Calu3 (cell line): ENCODE results near the gene CFAP107. TPM values are rescaled to one million over a fixed set of nuclear protein-coding genes. Genes with fewer than 3 reads are reported as not detected.

Experiments
- BruUV-seq: library from RNA; stranded (reverse); fragments of 400-500 nt; replicated peaks from 2 replicates; lab custom pipeline; 2021; lab: Mats Ljungman, UMichigan
- CTCF ChIA-PET: fragments of 300-600 bp; sonication (Branson Sonifier 250); formaldehyde crosslinking; loops from one replicate; lab custom pipeline; 2022; ENCODE audit warnings: antibody characterized with exemption; lab: Charles Lee
- DNase-seq: peaks from one replicate; pipeline ENCODE4 v3.0.0; 2022
- H3K27ac Mint-ChIP-seq: one replicate; pipeline ENCODE4 v1.8.0; 2022; ENCODE audit warnings: mixed read lengths; ENCODE audit not compliant: unreplicated experiment
- H3K27me3 Mint-ChIP-seq: one replicate; pipeline ENCODE4 v1.8.0; 2022; ENCODE audit warnings: mixed read lengths; ENCODE audit not compliant: unreplicated experiment
- H3K36me3 Mint-ChIP-seq: one replicate; pipeline ENCODE4 v1.8.0; 2022; ENCODE audit warnings: mild to moderate bottlenecking, moderate library complexity, mixed read lengths; ENCODE audit not compliant: insufficient read depth, unreplicated experiment
- H3K4me1 Mint-ChIP-seq: one replicate; pipeline ENCODE4 v1.8.0; 2022; ENCODE audit warnings: mild to moderate bottlenecking, low read depth, mixed read lengths; ENCODE audit not compliant: unreplicated experiment
- H3K4me3 Mint-ChIP-seq: one replicate; pipeline ENCODE4 v1.8.0; 2022; ENCODE audit warnings: mild to moderate bottlenecking, low read depth, moderate library complexity, mixed read lengths; ENCODE audit not compliant: unreplicated experiment
- H3K9me3 Mint-ChIP-seq: one replicate; pipeline ENCODE4 v1.8.0; 2022; ENCODE audit warnings: low read depth, mixed read lengths; ENCODE audit not compliant: unreplicated experiment
- intact Hi-C: fragments of 100-400 bp; cut with micrococcal nuclease; formaldehyde crosslinking; loops from one replicate; pipeline ENCODE4 v1.10.0; 2022; ENCODE audit not compliant: unreplicated experiment
- total RNA-seq: library from RNA; stranded (reverse); gene quantifications from 2 replicates; pipeline ENCODE4 v1.2.3, GENCODE V29; 2022
- TF ChIP-seq, protein P1 (sequence below): fragments of 200-600 bp; IDR thresholded peaks from one replicate; pipeline ENCODE4 v1.8.0; 2022; ENCODE audit warnings: antibody characterized with exemption; ENCODE audit not compliant: unreplicated experiment

Gene CFAP107
- total RNA-seq, 1 experiment from 2014 or later = not detected

DNA sequence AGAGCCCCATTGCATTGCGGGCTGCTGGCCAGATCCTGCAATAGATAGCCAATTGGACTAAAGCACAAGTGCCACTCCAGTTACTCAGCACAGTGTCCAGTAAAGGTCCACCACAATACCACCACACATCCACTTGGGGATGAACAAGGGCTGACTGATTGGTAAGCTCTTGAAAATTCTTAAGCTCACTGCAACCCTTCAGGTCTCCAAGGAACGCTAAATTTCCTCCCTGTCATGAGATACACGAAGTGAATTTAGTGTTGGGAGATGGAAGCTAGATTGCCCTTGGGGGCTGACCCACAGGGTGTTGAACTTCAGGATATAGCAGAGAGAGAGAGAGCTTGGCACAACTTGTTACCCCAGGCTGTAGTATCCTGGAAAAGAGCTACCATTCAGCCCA is 39.9 kb upstream of the CFAP107 start:
- BruUV-seq = no TSS peak
- H3K4me1 Mint-ChIP-seq = no peaks in the 10 kb centered on the region
- H3K27ac Mint-ChIP-seq = no peak overlapping the region
- DNase-seq = no peak
- TF ChIP-seq, protein P1, sequence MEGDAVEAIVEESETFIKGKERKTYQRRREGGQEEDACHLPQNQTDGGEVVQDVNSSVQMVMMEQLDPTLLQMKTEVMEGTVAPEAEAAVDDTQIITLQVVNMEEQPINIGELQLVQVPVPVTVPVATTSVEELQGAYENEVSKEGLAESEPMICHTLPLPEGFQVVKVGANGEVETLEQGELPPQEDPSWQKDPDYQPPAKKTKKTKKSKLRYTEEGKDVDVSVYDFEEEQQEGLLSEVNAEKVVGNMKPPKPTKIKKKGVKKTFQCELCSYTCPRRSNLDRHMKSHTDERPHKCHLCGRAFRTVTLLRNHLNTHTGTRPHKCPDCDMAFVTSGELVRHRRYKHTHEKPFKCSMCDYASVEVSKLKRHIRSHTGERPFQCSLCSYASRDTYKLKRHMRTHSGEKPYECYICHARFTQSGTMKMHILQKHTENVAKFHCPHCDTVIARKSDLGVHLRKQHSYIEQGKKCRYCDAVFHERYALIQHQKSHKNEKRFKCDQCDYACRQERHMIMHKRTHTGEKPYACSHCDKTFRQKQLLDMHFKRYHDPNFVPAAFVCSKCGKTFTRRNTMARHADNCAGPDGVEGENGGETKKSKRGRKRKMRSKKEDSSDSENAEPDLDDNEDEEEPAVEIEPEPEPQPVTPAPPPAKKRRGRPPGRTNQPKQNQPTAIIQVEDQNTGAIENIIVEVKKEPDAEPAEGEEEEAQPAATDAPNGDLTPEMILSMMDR = no peak
- intact Hi-C loops = no loop called here
- CTCF ChIA-PET = no interaction called here
- peaks cover 10% of the 10 kb centered on the region for H3K9me3 Mint-ChIP-seq
- H3K4me3 Mint-ChIP-seq = no peak overlapping the region
- no peaks in the 10 kb centered on the region for H3K36me3 Mint-ChIP-seq
- H3K27me3 Mint-ChIP-seq = peaks cover 32% of the 10 kb centered on the region

DNA sequence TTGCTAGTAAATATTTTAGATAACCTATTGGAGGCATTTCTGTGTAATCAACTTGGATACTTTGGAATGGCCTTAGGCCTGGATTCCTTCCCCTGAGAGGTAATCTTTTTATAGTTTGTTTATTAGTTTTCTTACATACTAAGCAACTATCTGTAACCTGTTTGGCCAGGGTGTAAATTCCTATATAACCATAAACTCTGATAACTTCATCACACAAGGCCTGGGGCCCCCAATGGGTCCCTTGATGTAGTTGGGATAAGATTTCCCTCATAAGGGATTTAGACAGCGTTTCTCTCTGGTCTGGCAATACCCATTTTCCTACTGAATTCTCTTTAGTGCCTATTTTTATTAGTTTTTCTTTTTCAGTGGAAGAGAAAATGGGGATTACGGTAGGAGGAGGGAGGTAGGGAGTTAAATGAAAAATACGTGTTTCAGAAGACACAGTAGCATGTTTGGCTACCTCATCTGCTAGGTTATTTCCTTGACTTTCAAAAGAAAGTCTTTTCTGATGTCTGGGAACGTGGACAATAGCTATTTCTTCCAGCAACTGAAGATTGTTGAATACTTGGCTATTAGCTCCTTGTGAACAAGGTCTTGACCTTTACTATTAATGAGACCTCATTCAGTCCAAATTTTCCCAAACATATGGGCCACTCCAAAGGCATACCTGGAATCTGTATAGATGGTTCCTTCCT is 37.5 kb upstream of the CFAP107 start:
- Mint-ChIP-seq H3K27me3 (peaks cover 56% of the 10 kb centered on the region), H3K36me3 (no peaks in the 10 kb centered on the region), H3K4me3 (no peak overlapping the region), H3K4me1 (no peaks in the 10 kb centered on the region), H3K9me3 (peaks cover 3% of the 10 kb centered on the region), H3K27ac (no peak overlapping the region)
- intact Hi-C loops = no loop called here
- CTCF ChIA-PET = no interaction called here
- DNase-seq = no peak
- TF ChIP-seq, protein P1 = no peak
- BruUV-seq = no TSS peak

DNA sequence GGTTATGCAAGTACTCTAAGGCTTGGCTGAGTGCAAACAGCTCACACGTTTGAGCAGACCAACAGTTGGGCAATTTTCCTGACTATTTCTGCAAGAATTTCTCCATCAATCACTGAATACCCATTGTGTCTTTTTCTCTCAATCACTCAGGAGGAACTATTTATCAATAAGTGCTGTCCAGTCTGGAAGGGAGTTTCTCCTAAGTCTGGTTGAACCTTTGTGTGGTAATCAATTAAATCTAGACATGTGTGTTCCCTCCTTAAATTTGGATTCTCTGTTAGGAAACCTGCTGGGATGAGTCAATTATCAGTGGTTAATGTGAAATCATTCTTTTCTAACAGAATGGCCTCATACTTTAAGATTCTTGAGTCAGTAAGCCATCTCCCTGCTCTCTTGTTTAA is 36.9 kb upstream of the CFAP107 start:
- Mint-ChIP-seq H3K4me1 (no peaks in the 10 kb centered on the region), H3K36me3 (no peaks in the 10 kb centered on the region), H3K9me3 (peaks cover under 1% of the 10 kb centered on the region), H3K4me3 (no peak overlapping the region), H3K27ac (no peak overlapping the region), H3K27me3 (peaks cover 61% of the 10 kb centered on the region)
- CTCF ChIA-PET = no interaction called here
- BruUV-seq = no TSS peak
- intact Hi-C loops = no loop called here
- DNase-seq = no peak
- TF ChIP-seq, protein P1 = no peak

DNA sequence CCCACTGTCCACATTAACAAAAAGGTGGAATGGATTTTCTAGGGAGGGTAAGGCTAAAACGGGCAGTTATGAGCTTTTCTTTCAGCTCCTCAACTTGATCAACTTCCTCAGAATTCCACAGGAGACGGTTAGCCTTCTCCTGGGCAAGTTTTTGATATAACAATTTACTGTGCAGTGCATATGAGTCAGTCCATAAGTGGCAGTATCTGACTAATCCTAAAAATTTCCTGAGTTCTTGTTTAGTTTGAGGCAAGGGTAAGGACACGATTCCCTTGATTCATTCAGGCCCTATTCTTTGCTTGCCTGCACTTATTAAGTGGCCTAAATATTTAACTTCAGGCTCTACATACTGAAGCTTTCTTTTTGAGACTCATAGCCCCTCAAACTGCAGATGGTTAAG is 36.3 kb upstream of the CFAP107 start:
- H3K9me3 Mint-ChIP-seq = no peaks in the 10 kb centered on the region
- BruUV-seq = no TSS peak
- CTCF ChIA-PET = no interaction called here
- TF ChIP-seq, protein P1 = no peak
- no peaks in the 10 kb centered on the region for H3K4me1 Mint-ChIP-seq
- no peaks in the 10 kb centered on the region for H3K36me3 Mint-ChIP-seq
- H3K27me3 Mint-ChIP-seq = peaks cover 65% of the 10 kb centered on the region
- intact Hi-C loops = no loop called here
- no peak overlapping the region for H3K4me3 Mint-ChIP-seq
- no peak for DNase-seq
- H3K27ac Mint-ChIP-seq = no peak overlapping the region
